ENCODE measurements around the gene FBXL17. TPM values are rescaled to one million over a fixed set of nuclear protein-coding genes. Genes with fewer than 3 reads are reported as not detected.

Gene FBXL17
- total RNA-seq, 1 donor from 2014 or later: 12.7 TPM

DNA sequence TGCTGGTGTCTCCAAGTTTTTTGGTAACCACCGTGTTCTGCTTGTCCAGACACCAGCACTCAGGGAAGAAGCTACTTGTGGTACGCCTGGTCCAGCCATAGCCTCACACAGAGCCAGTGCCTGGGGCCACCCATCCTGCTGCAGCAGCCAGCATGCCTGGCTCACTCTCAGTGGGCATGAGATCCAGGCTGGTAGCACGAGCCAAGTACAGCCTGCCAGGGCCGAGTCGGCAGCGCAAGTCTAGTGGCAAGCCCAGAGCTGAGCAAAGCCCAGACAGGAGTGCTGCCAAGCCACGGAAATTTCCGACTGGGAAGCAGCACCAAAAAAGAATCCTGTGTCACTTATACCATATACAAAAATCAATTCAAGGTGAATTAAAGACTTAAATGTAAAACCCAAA is 36.3 kb upstream of the FBXL17 start:
- no peak overlapping the region for H3K4me3 Mint-ChIP-seq (ENCODE audit: unreplicated experiment)
- H3K9me3 ChIP-seq (ENCODE audit: insufficient read depth, low read depth, low read length): no peaks in the 10 kb centered on the region
- no peak overlapping the region for H2AFZ ChIP-seq (ENCODE audit: low read depth, low read length)
- no peaks in the 10 kb centered on the region for H3K4me1 Mint-ChIP-seq (ENCODE audit: low read depth, unreplicated experiment)
- H3K27me3 ChIP-seq (ENCODE audit: insufficient read depth, low read length): no peaks in the 10 kb centered on the region
- no peaks in the 10 kb centered on the region for H4K20me1 ChIP-seq (ENCODE audit: insufficient read depth, low read length)
- H3K9me3 Mint-ChIP-seq (ENCODE audit: unreplicated experiment): peaks cover 3% of the 10 kb centered on the region
- no peaks in the 10 kb centered on the region for H3K36me3 ChIP-seq (ENCODE audit: insufficient read depth, low read length)
- no peaks in the 10 kb centered on the region for H3K36me3 Mint-ChIP-seq (ENCODE audit: low read depth, unreplicated experiment)
- H3K27me3 Mint-ChIP-seq (ENCODE audit: low read depth, unreplicated experiment): no peaks in the 10 kb centered on the region
- H3K27ac Mint-ChIP-seq (ENCODE audit: unreplicated experiment): no peak overlapping the region
- H3K4me2 ChIP-seq (ENCODE audit: low read length): no peak overlapping the region
- no peak overlapping the region for H3K4me3 ChIP-seq (ENCODE audit: insufficient read depth, low read depth, low read length)
- TF ChIP-seq CTCF (IDR thresholded peaks at IDR 0.05; ENCODE audit: insufficient read depth, low read depth, low read length) (no peak), EZH2 (IDR thresholded peaks at IDR 0.05; ENCODE audit: insufficient read depth, low read length) (no peak)
- no peaks in the 10 kb centered on the region for H3K79me2 ChIP-seq (ENCODE audit: insufficient read depth, low read length)
- no peak overlapping the region for H3K27ac ChIP-seq (ENCODE audit: low read depth, low read length)
- H3K9ac ChIP-seq (ENCODE audit: low read length): no peak overlapping the region
- H3K4me1 ChIP-seq (ENCODE audit: insufficient read depth, low read length): no peaks in the 10 kb centered on the region
- no peak for DNase-seq (ENCODE audit: low read depth)
- FAIRE-seq: no peak

GRCh38 chr5:108417166-108417670 is 35.3 kb upstream of the FBXL17 start:
- H3K27me3 ChIP-seq (ENCODE audit: insufficient read depth, low read length): no peaks in the 10 kb centered on the region
- H3K27ac Mint-ChIP-seq (ENCODE audit: unreplicated experiment): no peak overlapping the region
- H2AFZ ChIP-seq (ENCODE audit: low read depth, low read length): no peak overlapping the region
- no peak for FAIRE-seq
- peaks cover 3% of the 10 kb centered on the region for H3K9me3 Mint-ChIP-seq (ENCODE audit: unreplicated experiment)
- H3K4me2 ChIP-seq (ENCODE audit: low read length): no peak overlapping the region
- H3K27ac ChIP-seq (ENCODE audit: low read depth, low read length): no peak overlapping the region
- H3K79me2 ChIP-seq (ENCODE audit: insufficient read depth, low read length): no peaks in the 10 kb centered on the region
- no peak overlapping the region for H3K4me3 Mint-ChIP-seq (ENCODE audit: unreplicated experiment)
- no peaks in the 10 kb centered on the region for H3K27me3 Mint-ChIP-seq (ENCODE audit: low read depth, unreplicated experiment)
- no peaks in the 10 kb centered on the region for H3K4me1 ChIP-seq (ENCODE audit: insufficient read depth, low read length)
- no peak for DNase-seq (ENCODE audit: low read depth)
- no peaks in the 10 kb centered on the region for H3K36me3 ChIP-seq (ENCODE audit: insufficient read depth, low read length)
- no peak overlapping the region for H3K9ac ChIP-seq (ENCODE audit: low read length)
- no peaks in the 10 kb centered on the region for H4K20me1 ChIP-seq (ENCODE audit: insufficient read depth, low read length)
- H3K36me3 Mint-ChIP-seq (ENCODE audit: low read depth, unreplicated experiment): no peaks in the 10 kb centered on the region
- no peaks in the 10 kb centered on the region for H3K9me3 ChIP-seq (ENCODE audit: insufficient read depth, low read depth, low read length)
- TF ChIP-seq EZH2 (IDR thresholded peaks at IDR 0.05; ENCODE audit: insufficient read depth, low read length) (no peak), CTCF (IDR thresholded peaks at IDR 0.05; ENCODE audit: insufficient read depth, low read depth, low read length) (no peak)
- H3K4me3 ChIP-seq (ENCODE audit: insufficient read depth, low read depth, low read length): no peak overlapping the region
- no peaks in the 10 kb centered on the region for H3K4me1 Mint-ChIP-seq (ENCODE audit: low read depth, unreplicated experiment)

GRCh38 chr5:108415726-108416125 is 33.8 kb upstream of the FBXL17 start:
- no peaks in the 10 kb centered on the region for H3K36me3 ChIP-seq (ENCODE audit: insufficient read depth, low read length)
- DNase-seq (ENCODE audit: low read depth) (no peak), FAIRE-seq (no peak)
- H3K4me2 ChIP-seq (ENCODE audit: low read length): no peak overlapping the region
- no peaks in the 10 kb centered on the region for H3K79me2 ChIP-seq (ENCODE audit: insufficient read depth, low read length)
- no peak for TF ChIP-seq CTCF (IDR thresholded peaks at IDR 0.05; ENCODE audit: insufficient read depth, low read depth, low read length)
- TF ChIP-seq EZH2 (IDR thresholded peaks at IDR 0.05; ENCODE audit: insufficient read depth, low read length): no peak
- Mint-ChIP-seq H3K27ac (ENCODE audit: unreplicated experiment) (no peak overlapping the region), H3K36me3 (ENCODE audit: low read depth, unreplicated experiment) (no peaks in the 10 kb centered on the region), H3K4me3 (ENCODE audit: unreplicated experiment) (no peak overlapping the region), H3K4me1 (ENCODE audit: low read depth, unreplicated experiment) (no peaks in the 10 kb centered on the region), H3K9me3 (ENCODE audit: unreplicated experiment) (peaks cover 3% of the 10 kb centered on the region), H3K27me3 (ENCODE audit: low read depth, unreplicated experiment) (no peaks in the 10 kb centered on the region)
- H3K4me3 ChIP-seq (ENCODE audit: insufficient read depth, low read depth, low read length): no peak overlapping the region
- H3K9me3 ChIP-seq (ENCODE audit: insufficient read depth, low read depth, low read length): no peaks in the 10 kb centered on the region
- no peak overlapping the region for H3K9ac ChIP-seq (ENCODE audit: low read length)
- H3K27me3 ChIP-seq (ENCODE audit: insufficient read depth, low read length): no peaks in the 10 kb centered on the region
- no peak overlapping the region for H3K27ac ChIP-seq (ENCODE audit: low read depth, low read length)
- H4K20me1 ChIP-seq (ENCODE audit: insufficient read depth, low read length): no peaks in the 10 kb centered on the region
- no peak overlapping the region for H2AFZ ChIP-seq (ENCODE audit: low read depth, low read length)
- no peaks in the 10 kb centered on the region for H3K4me1 ChIP-seq (ENCODE audit: insufficient read depth, low read length)
